ENCODE results near the gene BUD13. TPM values are rescaled to one million over a fixed set of nuclear protein-coding genes. Genes with fewer than 3 reads are reported as not detected.

Gene BUD13
- total and polyA plus RNA-seq, 2 of the 13 experiments (the other 11 are each of a cell fraction or from before 2014, with no cell fraction given) = 13.3 to 25.9 TPM

DNA sequence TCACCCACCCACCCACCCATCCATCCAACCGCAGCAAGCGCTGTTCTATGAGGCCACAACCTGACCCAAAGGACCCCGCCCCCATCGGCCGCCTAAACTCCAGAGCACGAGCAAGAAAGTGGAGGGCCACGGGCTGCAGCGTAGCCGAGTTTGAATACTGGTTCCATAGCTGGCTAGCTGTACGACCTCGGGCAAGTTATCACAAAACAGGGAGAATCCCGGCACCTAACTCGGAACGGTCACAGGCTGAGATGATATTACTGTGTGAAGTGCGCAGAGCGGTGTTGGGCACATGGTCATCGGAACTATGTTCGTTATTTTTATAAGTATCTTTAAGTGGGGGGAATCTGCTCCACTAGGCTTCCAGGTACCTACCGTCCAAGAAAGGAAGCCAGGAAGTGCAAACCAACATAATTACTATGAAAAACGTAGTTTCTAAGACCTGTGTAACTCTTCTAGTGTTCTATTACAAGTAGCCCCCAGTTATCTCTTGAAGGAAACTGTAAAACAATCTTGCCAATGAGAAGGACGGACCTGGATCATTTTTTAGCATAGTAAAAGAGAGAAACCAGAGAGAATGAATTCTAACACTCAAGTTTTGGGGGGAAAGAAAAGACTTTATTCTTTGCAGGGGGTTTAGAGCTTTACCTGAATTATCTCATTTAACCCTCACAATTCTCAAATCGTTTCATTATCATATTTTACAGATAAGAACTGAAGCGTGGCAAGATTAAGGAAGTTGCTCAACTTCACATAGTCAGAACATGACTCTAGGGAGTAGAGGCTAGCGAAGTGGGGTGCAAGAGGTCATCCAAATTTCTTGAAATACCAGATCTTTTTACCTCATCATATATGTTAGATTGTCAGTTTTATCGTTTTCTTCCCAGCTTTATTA is 663 bp upstream of the BUD13 start (continued):
- TF ChIP-seq, protein P1, sequence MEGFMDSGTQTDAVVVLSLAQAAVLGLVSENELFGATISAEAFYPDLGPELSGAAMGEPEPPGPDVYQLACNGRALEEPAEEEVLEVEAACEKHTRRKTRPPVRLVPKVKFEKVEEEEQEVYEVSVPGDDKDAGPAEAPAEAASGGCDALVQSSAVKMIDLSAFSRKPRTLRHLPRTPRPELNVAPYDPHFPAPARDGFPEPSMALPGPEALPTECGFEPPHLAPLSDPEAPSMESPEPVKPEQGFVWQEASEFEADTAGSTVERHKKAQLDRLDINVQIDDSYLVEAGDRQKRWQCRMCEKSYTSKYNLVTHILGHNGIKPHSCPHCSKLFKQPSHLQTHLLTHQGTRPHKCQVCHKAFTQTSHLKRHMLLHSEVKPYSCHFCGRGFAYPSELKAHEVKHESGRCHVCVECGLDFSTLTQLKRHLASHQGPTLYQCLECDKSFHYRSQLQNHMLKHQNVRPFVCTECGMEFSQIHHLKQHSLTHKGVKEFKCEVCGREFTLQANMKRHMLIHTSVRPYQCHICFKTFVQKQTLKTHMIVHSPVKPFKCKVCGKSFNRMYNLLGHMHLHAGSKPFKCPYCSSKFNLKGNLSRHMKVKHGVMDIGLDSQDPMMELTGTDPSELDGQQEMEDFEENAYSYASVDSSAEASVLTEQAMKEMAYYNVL (CRISPR knock-in tag; IDR thresholded peaks at IDR 0.05; ENCODE audit: borderline replicate concordance) = no peak
- TF ChIP-seq ISX (CRISPR knock-in tag; conservative IDR thresholded peaks at IDR 0.05) = no peak
- peak; percentile 11; the same call in 1 of the 2 replicates for TF ChIP-seq KMT2A (CRISPR knock-in tag; IDR thresholded peaks at IDR 0.05)
- no peak for TF ChIP-seq AKAP8 (CRISPR knock-in tag; IDR thresholded peaks at IDR 0.05)
- TF ChIP-seq ZFP37 (CRISPR knock-in tag; IDR thresholded peaks at IDR 0.05; ENCODE audit: borderline replicate concordance) = no peak
- TF ChIP-seq PITX1 (CRISPR knock-in tag; IDR thresholded peaks at IDR 0.05) = no peak
- no peak for TF ChIP-seq ZNF883 (CRISPR knock-in tag; IDR thresholded peaks at IDR 0.05; ENCODE audit: not compliant biosample characterization)
- TF ChIP-seq, protein P2, sequence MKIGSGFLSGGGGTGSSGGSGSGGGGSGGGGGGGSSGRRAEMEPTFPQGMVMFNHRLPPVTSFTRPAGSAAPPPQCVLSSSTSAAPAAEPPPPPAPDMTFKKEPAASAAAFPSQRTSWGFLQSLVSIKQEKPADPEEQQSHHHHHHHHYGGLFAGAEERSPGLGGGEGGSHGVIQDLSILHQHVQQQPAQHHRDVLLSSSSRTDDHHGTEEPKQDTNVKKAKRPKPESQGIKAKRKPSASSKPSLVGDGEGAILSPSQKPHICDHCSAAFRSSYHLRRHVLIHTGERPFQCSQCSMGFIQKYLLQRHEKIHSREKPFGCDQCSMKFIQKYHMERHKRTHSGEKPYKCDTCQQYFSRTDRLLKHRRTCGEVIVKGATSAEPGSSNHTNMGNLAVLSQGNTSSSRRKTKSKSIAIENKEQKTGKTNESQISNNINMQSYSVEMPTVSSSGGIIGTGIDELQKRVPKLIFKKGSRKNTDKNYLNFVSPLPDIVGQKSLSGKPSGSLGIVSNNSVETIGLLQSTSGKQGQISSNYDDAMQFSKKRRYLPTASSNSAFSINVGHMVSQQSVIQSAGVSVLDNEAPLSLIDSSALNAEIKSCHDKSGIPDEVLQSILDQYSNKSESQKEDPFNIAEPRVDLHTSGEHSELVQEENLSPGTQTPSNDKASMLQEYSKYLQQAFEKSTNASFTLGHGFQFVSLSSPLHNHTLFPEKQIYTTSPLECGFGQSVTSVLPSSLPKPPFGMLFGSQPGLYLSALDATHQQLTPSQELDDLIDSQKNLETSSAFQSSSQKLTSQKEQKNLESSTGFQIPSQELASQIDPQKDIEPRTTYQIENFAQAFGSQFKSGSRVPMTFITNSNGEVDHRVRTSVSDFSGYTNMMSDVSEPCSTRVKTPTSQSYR (CRISPR knock-in tag; IDR thresholded peaks at IDR 0.05; ENCODE audit: borderline replicate concordance) = no peak
- 0 out of 2 replicates have a peak, but pooled peaks have one; percentile 17 for TF ChIP-seq ZNF761 (CRISPR knock-in tag; conservative IDR thresholded peaks at IDR 0.05)
- TF ChIP-seq NFYB (CRISPR knock-in tag; IDR thresholded peaks at IDR 0.05) = 0 out of 2 replicates have a peak, but pooled peaks have one; percentile 5

Data from HepG2 (cell line).